Spleen (tissue), 7 donors: ENCODE data around the gene CDC42EP5.

ENCODE experiments used
- CTCF ChIP-seq, 11 experiments: fragments of 200-600 bp in 7 of 11; fragments of 450-650 bp in 4 of 11; sonication (generic) in 4 of 11; IDR thresholded peaks in 8 of 11; conservative IDR thresholded peaks in 3 of 11; 1 replicate in 7 of 11; 2 replicates in 4 of 11; pipeline versions ENCODE4 v1.4.0 to v1.8.0; 2016 to 2021; ENCODE audit warnings: antibody characterized with exemption in 11 of 11, inconsistent platforms in 4 of 11, mild to moderate bottlenecking in 1 of 11
- POLR2A ChIP-seq, 3 donors: fragments of 450-650 bp; IDR thresholded peaks; one replicate each; pipeline ENCODE4 v1.5.1; 2017; ENCODE audit warnings: antibody characterized with exemption in 3 of 3, mild to moderate bottlenecking in 1 of 3
- donor health status: DM: no; HTN: no; CAD: no; lungs with moderate emphysema.
- donor health status: DM: no; HTN: no; CAD: no.
- donor health status: DM: no; HTN: no; CAD: no.

GRCh38 chr19:54507824-54508223, 34.7 kb upstream of the CDC42EP5 start:
- TF ChIP-seq CTCF (IDR thresholded peaks at IDR 0.05 in 8 of 11, conservative IDR thresholded peaks at IDR 0.05 in 3 of 11): no peak
- no peak for TF ChIP-seq POLR2A (IDR thresholded peaks at IDR 0.05)
